GM18861 (cell line): Measurements from ENCODE around the gene KDELR3.

ENCODE experiments used
- ATAC-seq: cut with Tn5 transposase; IDR thresholded peaks from one replicate; pipeline ENCODE4 v1.9.1; 2021; ENCODE audit not compliant: unreplicated experiment

KDELR3 gene

GRCh38 chr22:38437416-38437815 is 30.5 kb upstream of the KDELR3 start:
- ATAC-seq = no peak

GRCh38 chr22:38440747-38441350 is 27.0 kb upstream of the KDELR3 start:
- ATAC-seq = no peak

GRCh38 chr22:38441620-38442287 is 26.1 kb upstream of the KDELR3 start:
- no peak for ATAC-seq

DNA sequence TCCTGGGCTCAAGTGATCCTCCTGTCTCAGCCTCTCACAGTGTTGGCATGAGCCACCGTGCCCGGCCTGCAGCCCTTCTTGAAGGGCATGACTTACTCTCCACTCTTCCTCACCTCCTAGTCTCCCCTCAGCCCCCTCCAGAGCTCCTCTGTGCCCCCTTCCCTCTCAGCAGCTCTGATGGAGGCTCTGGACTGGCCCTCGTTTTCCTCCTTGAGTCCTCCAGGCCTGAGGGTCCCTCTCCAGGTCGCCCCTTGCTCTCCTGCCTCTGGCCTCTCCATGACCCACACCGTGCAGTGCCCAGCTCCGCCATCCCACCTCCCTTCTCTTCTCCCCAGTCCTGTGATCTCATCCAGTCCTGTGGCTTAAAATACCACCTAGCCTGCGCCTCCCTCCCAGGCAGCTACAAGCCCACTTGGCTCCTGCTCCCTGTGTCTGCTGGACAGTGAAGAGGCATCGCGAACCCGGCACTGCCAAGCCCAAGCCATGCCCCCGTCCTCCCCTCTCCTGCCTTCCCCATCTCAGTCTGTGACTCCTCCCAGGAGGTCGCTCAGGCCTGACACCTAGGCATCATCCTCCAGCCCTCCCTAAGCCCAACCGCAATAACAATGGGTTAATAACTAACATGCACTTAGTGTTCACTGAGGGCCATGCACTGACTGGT is 24.8 kb upstream of the KDELR3 start:
- no peak for ATAC-seq

- ATAC-seq = no peak
Observed at GRCh38 chr22:38443628-38444521, 24.0 kb upstream of the KDELR3 start.

DNA sequence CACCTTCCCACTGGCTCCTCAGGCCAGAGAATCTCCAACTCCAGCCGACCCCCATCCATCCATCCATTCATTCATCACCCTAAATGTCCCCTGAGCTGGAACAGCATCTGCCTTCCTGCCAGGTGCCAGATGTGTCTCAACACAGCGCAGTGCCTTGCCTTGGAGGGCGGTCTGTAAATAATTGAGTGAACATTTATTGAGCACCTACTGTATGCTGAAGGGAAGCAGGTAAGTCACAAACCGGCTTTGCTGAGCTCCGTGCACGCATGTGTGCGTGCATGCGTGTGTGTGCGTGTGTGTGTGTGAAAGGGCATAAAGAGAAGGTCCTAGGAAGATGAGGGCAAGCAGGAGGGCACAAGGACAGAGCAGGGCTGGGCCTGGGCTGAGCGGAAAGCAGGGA is 23.1 kb upstream of the KDELR3 start:
- no peak for ATAC-seq

DNA sequence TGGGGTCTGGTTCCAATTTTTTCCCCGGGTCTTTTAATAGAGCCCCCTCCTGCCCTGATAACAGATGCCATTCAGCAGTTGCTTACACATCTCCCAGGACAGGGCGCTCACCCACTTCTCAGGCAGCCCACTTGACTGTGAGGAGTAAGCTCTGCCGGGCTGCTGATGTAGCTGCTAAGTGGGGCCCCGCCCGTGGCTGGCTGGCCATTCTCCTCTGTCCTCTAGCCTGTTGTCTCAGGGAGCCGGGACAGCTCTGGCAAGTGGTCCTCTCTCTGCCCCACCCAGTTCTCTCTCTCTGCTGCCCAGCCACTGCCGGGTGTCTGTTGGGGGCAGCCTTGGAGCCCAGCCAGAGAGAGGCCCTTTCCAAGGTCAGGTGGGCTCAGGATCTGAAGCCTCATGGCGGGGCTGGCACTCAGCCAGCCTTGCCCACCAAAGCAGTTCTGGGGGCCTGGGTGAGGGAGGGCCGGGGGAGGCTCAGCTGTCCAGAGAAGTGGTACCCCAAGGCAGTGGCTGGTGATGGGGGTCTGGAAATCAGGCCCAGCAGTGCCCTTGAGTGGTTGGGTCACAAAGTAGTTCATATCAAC is 21.8 kb upstream of the KDELR3 start:
- ATAC-seq = no peak

DNA sequence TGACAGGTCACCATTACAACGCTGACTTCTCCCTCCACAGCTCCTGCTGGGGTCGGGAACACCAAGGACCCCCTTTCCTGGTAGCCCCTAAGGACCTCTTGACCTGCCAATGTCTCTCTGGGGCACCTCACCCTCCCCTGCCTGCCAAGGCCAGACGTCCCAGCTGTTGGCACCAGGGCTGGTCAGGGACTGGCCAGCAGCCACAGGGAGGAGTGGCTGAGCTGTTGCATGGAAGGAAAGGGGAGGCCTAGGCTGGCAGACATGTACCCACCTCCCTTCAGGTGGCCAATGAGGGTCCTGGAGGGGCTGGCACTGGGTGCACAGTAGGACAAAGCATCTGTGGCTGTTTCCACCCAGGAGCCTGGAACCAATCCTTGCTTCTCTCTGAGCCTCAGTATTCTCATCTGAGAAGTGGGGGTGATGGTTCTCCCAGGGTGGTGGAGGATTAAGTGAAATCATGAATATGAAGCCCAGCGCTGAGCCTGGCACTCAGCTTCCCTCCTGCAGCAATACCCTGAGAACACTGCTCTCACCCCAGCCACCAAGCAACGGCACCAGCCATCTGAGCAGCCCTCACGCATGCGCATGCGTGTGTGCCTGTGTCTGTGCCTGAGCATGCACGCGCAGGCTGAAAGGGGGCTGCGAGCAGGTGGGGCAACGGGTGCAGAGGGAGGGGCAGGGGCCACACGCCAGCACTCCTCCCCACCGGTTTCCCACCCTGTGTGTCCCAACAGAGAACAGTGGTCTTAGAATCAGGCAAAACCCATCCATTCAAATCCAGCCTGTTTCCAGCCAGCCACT is 18.8 kb upstream of the KDELR3 start:
- no peak for ATAC-seq

DNA sequence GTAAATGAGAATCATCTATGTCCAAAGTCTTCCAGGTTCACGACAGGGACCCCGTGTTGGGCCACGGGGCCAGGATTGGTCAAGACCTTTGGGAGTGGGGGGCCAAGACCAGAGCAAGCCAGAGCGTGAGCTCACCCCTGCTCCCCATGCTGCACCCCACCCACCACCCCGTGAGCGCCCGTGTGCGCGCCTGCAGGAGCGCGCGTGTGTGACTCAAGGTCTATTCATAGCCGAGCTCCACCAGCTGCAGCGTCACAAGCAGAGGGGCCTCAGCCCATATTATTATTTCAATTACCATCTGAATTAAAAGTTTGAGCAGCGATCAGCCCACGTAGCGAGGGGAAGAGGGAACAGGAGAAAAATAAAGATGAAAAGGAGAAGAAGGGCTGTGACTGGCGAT is 18.1 kb upstream of the KDELR3 start:
- ATAC-seq = no peak

GRCh38 chr22:38450234-38450797 is 17.6 kb upstream of the KDELR3 start:
- ATAC-seq = no peak

DNA sequence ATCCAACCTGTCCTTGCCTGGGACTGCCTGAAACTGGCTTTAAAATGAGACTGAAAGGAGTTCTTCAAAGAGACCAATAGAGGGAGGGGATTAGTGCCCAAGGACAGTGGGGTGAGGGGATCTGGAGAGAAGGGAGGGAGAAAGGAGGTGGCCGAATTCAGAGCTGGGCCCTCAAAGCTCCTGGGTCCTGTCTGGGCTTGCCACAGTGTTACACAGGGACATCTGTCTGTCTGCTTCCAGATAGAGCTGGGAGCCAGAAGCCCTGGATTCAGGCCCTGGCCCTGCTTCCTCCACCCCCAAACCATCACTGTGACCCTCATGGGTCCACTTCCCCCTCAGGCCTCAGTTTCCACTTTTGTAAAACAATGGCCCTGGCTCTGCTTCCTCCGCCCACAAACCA is 16.5 kb upstream of the KDELR3 start:
- no peak for ATAC-seq

DNA sequence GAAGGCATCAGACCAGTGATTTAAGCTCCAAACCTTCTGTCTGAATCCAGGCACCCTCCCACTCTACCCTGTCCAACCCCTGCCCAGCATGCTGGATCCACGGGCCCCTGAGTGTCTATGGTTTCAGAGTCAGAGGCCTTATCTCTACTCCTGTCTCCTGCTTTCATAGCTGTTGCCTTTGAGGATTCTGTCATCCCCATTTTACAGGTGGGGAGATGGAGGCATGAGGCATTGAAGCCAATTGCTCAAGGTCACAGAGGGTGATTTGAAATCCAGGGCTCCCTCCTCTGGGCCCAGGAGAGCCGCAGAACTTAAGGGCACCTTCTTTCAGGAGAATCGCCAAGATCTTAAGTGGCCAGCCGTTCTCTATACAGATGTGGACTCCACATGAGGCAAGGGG is 16.0 kb upstream of the KDELR3 start:
- ATAC-seq = no peak

DNA sequence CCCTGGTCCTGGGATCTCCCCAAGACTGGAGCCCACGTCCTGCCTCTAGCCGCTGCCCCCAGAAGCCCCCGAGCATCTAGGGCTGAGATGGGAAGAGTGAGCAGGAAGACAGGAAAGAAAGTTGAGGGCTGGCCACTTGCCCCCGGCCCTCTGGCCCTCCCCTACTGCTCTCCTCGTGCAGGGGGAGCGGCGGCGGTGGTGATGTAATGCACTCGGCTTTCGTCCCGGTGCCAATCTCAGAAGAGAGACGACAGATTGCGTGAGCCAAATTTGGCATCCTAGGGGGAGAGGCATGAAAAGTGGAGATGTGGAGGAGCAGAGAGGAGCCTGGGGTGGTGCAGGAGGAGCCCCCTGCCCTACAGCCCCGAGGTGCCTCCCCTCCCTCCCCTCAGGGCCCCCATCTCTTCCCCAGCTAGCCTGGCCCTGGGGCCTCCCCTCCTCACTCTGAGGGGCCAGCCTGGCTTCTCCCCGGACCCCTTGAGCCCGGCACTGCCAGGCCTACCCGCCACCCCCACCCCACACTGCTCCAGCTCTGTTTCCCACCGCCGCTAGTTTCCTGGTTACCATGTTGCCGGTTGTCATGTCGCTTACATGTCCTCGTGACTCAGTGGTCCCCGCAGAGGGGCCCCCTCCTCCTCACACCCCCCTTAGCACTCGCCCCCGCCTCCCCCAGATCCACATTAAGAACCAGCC is 15.4 kb upstream of the KDELR3 start:
- ATAC-seq = no peak

DNA sequence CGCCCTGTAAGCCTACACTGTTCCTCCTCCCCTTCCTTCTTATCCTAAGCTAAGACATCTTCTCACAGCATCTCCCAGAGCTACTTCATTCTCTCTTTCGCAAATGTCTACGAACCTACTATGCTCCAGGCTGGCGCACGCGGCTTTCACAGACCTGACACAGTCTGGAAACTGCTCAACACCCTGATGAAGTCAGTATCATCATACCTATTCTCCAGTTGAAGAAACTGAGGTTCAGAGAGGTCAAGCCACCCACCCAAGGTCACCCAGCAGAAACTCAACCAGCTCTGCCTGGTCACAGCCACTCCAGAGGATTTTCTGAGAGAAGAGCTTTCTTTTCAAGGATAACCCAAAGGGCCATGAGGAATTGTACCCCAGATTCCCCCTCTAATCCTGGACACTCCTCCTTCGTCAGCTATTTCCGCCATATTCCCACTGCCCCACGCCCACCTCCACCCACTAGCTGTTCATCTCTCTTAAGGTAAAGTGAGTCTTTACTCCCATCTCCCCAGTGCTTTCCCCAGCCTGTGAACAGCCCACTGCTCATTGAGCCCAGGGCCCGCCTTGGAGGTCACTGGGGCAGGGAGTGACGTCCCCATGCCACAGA is 14.7 kb upstream of the KDELR3 start:
- ATAC-seq = no peak

- no peak for ATAC-seq
Observed at GRCh38 chr22:38453996-38454352, 13.9 kb upstream of the KDELR3 start.

GRCh38 chr22:38454353-38455075 is 13.4 kb upstream of the KDELR3 start:
- no peak for ATAC-seq

GRCh38 chr22:38455076-38455529 is 12.8 kb upstream of the KDELR3 start, which contains the start of gene KCNJ4:
Gene KCNJ4 (minus strand): TSS chr22:38455199. CDS start chr22:38428132, 27,067 bp downstream.
- no peak for ATAC-seq
